ENCODE measurements around the gene BMAL1.

Gene BMAL1

GRCh38 chr11:13297917-13298356, 20.3 kb downstream of the BMAL1 start:
- no peak overlapping the region for H3K27ac ChIP-seq (ENCODE audit: low read depth, low read length)
- H3K4me1 ChIP-seq (ENCODE audit: control insufficient read depth in 5 of 5, insufficient read depth in 5 of 5, low read length in 5 of 5): peaks cover 7 to 31% (median 27%) of the 10 kb centered on the region in 5 donors
- no peaks in the 10 kb centered on the region for H3K27me3 ChIP-seq (ENCODE audit: control insufficient read depth in 5 of 5, insufficient read depth in 4 of 5, low read length in 5 of 5)
- no peaks in the 10 kb centered on the region for H3K36me3 ChIP-seq (ENCODE audit: control insufficient read depth in 5 of 5, insufficient read depth in 5 of 5, low read length in 5 of 5)
- H3K4me3 ChIP-seq (ENCODE audit: low read depth in 1 of 5, low read length in 5 of 5): peak overlapping the region in 1 of 5 donors; percentile 16
- H3K9me3 ChIP-seq (ENCODE audit: control insufficient read depth in 5 of 5, low read length in 5 of 5): no peaks in the 10 kb centered on the region
- H3K9ac ChIP-seq (ENCODE audit: low read length in 5 of 5): peak overlapping the region in 1 of 5 donors; percentile 9

DNA sequence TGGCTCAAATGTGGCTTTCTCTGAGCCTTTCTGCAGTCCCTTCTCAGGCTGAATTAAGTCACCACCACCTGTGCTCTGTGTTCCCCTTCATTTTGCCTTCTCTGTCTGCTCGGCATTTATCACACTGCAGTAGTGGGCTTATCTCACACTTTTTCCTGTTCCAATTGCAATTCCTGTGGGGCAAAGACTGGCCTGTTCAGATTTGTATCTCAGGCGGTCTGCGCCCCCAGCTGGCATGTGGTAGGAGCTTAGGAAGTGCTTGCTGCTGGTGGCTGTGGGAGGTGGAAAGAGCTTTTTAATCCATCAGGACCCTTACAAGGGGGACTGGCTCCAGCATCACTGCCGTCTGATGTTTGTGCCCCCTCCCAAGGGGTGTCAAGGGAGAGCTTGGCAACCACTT, 21.2 kb downstream of the BMAL1 start:
- Histone ChIP-seq H3K4me3 (ENCODE audit: low read depth in 1 of 5, low read length in 5 of 5) (no peak overlapping the region), H3K27ac (ENCODE audit: low read depth, low read length) (no peak overlapping the region), H3K9ac (ENCODE audit: low read length in 5 of 5) (no peak overlapping the region), H3K4me1 (ENCODE audit: control insufficient read depth in 5 of 5, insufficient read depth in 5 of 5, low read length in 5 of 5) (peaks cover 7 to 37% (median 31%) of the 10 kb centered on the region in 5 donors), H3K9me3 (ENCODE audit: control insufficient read depth in 5 of 5, low read length in 5 of 5) (no peaks in the 10 kb centered on the region), H3K27me3 (ENCODE audit: control insufficient read depth in 5 of 5, insufficient read depth in 4 of 5, low read length in 5 of 5) (no peaks in the 10 kb centered on the region), H3K36me3 (ENCODE audit: control insufficient read depth in 5 of 5, insufficient read depth in 5 of 5, low read length in 5 of 5) (no peaks in the 10 kb centered on the region)

GRCh38 chr11:13301522-13301921, 23.9 kb downstream of the BMAL1 start:
- no peaks in the 10 kb centered on the region for H3K36me3 ChIP-seq (ENCODE audit: control insufficient read depth in 5 of 5, insufficient read depth in 5 of 5, low read length in 5 of 5)
- no peak overlapping the region for H3K4me3 ChIP-seq (ENCODE audit: low read depth in 1 of 5, low read length in 5 of 5)
- no peak overlapping the region for H3K9ac ChIP-seq (ENCODE audit: low read length in 5 of 5)
- H3K27ac ChIP-seq (ENCODE audit: low read depth, low read length): no peak overlapping the region
- H3K27me3 ChIP-seq (ENCODE audit: control insufficient read depth in 5 of 5, insufficient read depth in 4 of 5, low read length in 5 of 5): no peaks in the 10 kb centered on the region
- no peaks in the 10 kb centered on the region for H3K9me3 ChIP-seq (ENCODE audit: control insufficient read depth in 5 of 5, low read length in 5 of 5)
- peaks cover 20 to 57% (median 51%) of the 10 kb centered on the region in 5 donors for H3K4me1 ChIP-seq (ENCODE audit: control insufficient read depth in 5 of 5, insufficient read depth in 5 of 5, low read length in 5 of 5)

DNA sequence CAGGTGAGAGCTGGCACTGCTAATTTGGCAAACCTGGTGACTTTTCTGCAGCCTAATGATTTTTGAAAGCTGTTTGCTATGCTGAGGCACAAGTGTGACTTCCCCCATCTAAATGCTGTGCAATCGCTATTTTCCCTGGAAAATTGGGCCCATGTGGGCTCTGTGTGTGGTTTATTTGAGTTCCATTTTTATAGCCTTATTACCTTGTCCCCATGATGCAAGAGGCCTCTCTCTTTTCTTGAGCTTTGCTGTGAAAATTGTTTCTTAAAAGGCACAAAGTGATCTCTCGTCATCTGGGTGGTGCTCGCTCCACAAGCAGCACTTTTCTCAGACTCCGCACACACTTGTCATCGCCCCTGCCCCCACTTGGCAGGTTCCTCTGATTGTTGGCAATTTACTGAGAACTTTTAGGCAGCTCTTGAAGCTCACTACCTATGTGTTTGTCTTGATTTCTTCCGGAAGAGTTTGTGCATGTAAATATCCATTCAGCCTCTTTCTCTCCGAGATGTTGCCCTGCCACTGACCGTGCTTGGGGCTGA, 24.9 kb downstream of the BMAL1 start:
- Histone ChIP-seq H3K4me3 (ENCODE audit: low read depth in 1 of 5, low read length in 5 of 5) (no peak overlapping the region), H3K4me1 (ENCODE audit: control insufficient read depth in 5 of 5, insufficient read depth in 5 of 5, low read length in 5 of 5) (peaks cover 18 to 59% (median 51%) of the 10 kb centered on the region in 5 donors), H3K36me3 (ENCODE audit: control insufficient read depth in 5 of 5, insufficient read depth in 5 of 5, low read length in 5 of 5) (no peaks in the 10 kb centered on the region), H3K9ac (ENCODE audit: low read length in 5 of 5) (no peak overlapping the region), H3K27me3 (ENCODE audit: control insufficient read depth in 5 of 5, insufficient read depth in 4 of 5, low read length in 5 of 5) (no peaks in the 10 kb centered on the region), H3K27ac (ENCODE audit: low read depth, low read length) (no peak overlapping the region), H3K9me3 (ENCODE audit: control insufficient read depth in 5 of 5, low read length in 5 of 5) (no peaks in the 10 kb centered on the region)

DNA sequence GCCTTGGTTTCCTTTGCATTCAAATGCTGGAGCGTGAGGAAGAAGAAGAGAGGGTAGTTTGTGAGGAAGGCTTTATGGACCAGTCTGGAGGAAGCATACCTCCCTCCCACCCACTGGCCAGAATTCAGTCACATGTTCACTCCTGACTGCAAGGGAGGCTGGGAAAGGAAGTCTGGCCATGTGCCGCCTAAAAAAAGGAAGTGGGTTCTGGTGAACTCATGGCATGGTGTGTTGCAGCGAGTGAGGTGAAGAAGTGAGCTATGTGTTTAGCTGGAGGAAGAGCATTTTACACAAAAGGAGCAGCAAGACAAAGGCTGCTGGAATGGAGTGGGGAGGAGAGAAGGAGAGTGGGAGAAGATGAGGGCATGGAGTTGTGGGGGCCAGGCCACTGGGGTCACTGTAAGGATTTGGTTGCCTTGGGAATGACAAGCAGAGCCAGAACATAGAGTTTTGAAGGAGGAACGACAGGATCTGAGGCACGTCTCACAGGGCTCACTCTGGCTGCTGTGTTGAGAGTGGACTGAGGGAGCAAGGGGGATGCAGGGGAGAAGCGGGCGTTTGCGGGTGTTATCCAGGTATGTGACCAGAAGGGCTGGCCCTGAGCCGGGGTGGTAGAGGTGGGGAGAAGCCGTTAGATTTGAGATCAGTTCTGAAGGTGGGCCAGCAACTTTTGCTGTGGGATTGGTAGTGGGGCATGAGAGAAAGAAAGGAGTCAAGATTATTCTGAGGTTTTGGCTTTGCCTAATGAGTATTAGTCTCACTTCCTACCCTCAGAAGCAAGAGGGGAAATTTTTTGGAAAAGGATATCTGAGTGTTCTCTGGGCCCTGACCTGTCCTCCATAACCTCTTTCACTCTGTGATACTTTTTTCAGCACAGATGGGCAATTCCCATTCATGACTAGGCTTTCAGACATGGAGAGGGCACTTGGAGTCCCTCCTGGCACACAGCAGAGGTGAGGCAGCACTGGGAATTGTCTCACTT, 26.4 kb downstream of the BMAL1 start:
- peaks cover 13 to 52% (median 47%) of the 10 kb centered on the region in 5 donors for H3K4me1 ChIP-seq (ENCODE audit: control insufficient read depth in 5 of 5, insufficient read depth in 5 of 5, low read length in 5 of 5)

GRCh38 chr11:13304655-13305335, 27.2 kb downstream of the BMAL1 start:
- Histone ChIP-seq H3K4me3 (ENCODE audit: low read depth in 1 of 5, low read length in 5 of 5) (no peak overlapping the region), H3K9me3 (ENCODE audit: control insufficient read depth in 5 of 5, low read length in 5 of 5) (no peaks in the 10 kb centered on the region), H3K9ac (ENCODE audit: low read length in 5 of 5) (no peak overlapping the region), H3K27me3 (ENCODE audit: control insufficient read depth in 5 of 5, insufficient read depth in 4 of 5, low read length in 5 of 5) (no peaks in the 10 kb centered on the region), H3K36me3 (ENCODE audit: control insufficient read depth in 5 of 5, insufficient read depth in 5 of 5, low read length in 5 of 5) (no peaks in the 10 kb centered on the region), H3K27ac (ENCODE audit: low read depth, low read length) (peak overlapping the region; percentile 46), H3K4me1 (ENCODE audit: control insufficient read depth in 5 of 5, insufficient read depth in 5 of 5, low read length in 5 of 5) (peaks cover 13 to 52% (median 47%) of the 10 kb centered on the region in 5 donors)

More for the DNA sequence above, 26.4 kb downstream of the BMAL1 start:
- Histone ChIP-seq H3K9ac (ENCODE audit: low read length in 5 of 5) (no peak overlapping the region), H3K27me3 (ENCODE audit: control insufficient read depth in 5 of 5, insufficient read depth in 4 of 5, low read length in 5 of 5) (no peaks in the 10 kb centered on the region), H3K36me3 (ENCODE audit: control insufficient read depth in 5 of 5, insufficient read depth in 5 of 5, low read length in 5 of 5) (no peaks in the 10 kb centered on the region), H3K9me3 (ENCODE audit: control insufficient read depth in 5 of 5, low read length in 5 of 5) (no peaks in the 10 kb centered on the region), H3K4me3 (ENCODE audit: low read depth in 1 of 5, low read length in 5 of 5) (no peak overlapping the region), H3K27ac (ENCODE audit: low read depth, low read length) (peak overlapping the region; percentile 46)

DNA sequence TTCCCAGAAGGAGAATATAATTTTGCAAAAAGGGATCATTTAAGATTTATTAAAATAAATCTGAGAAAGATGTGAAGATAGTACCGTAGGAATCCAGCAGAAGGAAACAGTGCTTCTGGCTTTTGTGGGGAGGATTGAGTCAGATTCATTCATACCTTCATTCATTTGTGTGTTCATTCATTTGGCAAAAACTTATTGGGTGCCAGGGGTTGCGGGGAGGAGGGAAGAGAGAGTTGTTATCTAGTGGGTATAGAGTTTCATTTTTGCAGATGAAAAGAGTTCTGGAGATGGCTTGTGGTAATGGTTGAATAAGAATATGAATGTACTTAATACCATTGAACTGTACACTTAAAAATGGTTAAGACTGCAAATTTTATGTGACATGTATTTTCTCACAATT, 31.1 kb downstream of the BMAL1 start:
- Histone ChIP-seq H3K27me3 (ENCODE audit: control insufficient read depth in 5 of 5, insufficient read depth in 4 of 5, low read length in 5 of 5) (no peaks in the 10 kb centered on the region), H3K4me3 (ENCODE audit: low read depth in 1 of 5, low read length in 5 of 5) (no peak overlapping the region), H3K9ac (ENCODE audit: low read length in 5 of 5) (no peak overlapping the region), H3K27ac (ENCODE audit: low read depth, low read length) (no peak overlapping the region), H3K4me1 (ENCODE audit: control insufficient read depth in 5 of 5, insufficient read depth in 5 of 5, low read length in 5 of 5) (peaks cover 13 to 39% (median 31%) of the 10 kb centered on the region in 5 donors), H3K36me3 (ENCODE audit: control insufficient read depth in 5 of 5, insufficient read depth in 5 of 5, low read length in 5 of 5) (peaks cover 0 to 24% (median 6%) of the 10 kb centered on the region in 5 donors), H3K9me3 (ENCODE audit: control insufficient read depth in 5 of 5, low read length in 5 of 5) (no peaks in the 10 kb centered on the region)

DNA sequence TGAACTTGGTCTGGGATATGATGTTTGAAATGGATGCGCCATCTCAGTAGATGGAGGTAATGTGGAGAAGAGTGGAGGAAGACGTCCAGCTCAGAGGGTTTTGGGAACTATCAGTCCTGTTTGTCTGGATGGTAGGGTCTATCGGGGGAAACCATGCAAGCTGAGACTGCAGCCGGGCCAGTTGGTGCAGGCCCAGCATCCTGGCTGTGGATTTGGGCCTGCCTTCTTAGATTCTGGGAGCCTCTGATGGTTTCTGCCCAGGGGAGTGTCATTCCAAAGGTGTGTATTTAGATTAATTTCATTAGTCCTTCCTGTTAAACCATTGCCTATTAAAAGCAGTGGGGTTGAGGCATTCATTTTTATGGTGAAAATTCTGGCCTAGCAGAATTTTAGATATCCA, 31.6 kb downstream of the BMAL1 start:
- no peaks in the 10 kb centered on the region for H3K9me3 ChIP-seq (ENCODE audit: control insufficient read depth in 5 of 5, low read length in 5 of 5)
- no peak overlapping the region for H3K4me3 ChIP-seq (ENCODE audit: low read depth in 1 of 5, low read length in 5 of 5)
- no peak overlapping the region for H3K27ac ChIP-seq (ENCODE audit: low read depth, low read length)
- peaks cover 0 to 24% (median 6%) of the 10 kb centered on the region in 5 donors for H3K36me3 ChIP-seq (ENCODE audit: control insufficient read depth in 5 of 5, insufficient read depth in 5 of 5, low read length in 5 of 5)
- peaks cover 13 to 35% (median 30%) of the 10 kb centered on the region in 5 donors for H3K4me1 ChIP-seq (ENCODE audit: control insufficient read depth in 5 of 5, insufficient read depth in 5 of 5, low read length in 5 of 5)
- no peak overlapping the region for H3K9ac ChIP-seq (ENCODE audit: low read length in 5 of 5)
- H3K27me3 ChIP-seq (ENCODE audit: control insufficient read depth in 5 of 5, insufficient read depth in 4 of 5, low read length in 5 of 5): no peaks in the 10 kb centered on the region

- Histone ChIP-seq H3K27ac (ENCODE audit: low read depth, low read length) (no peak overlapping the region), H3K27me3 (ENCODE audit: control insufficient read depth in 5 of 5, insufficient read depth in 4 of 5, low read length in 5 of 5) (no peaks in the 10 kb centered on the region), H3K36me3 (ENCODE audit: control insufficient read depth in 5 of 5, insufficient read depth in 5 of 5, low read length in 5 of 5) (peaks cover 0 to 24% (median 6%) of the 10 kb centered on the region in 5 donors), H3K9me3 (ENCODE audit: control insufficient read depth in 5 of 5, low read length in 5 of 5) (no peaks in the 10 kb centered on the region), H3K4me1 (ENCODE audit: control insufficient read depth in 5 of 5, insufficient read depth in 5 of 5, low read length in 5 of 5) (peaks cover 5 to 30% (median 28%) of the 10 kb centered on the region in 5 donors), H3K9ac (ENCODE audit: low read length in 5 of 5) (no peak overlapping the region), H3K4me3 (ENCODE audit: low read depth in 1 of 5, low read length in 5 of 5) (no peak overlapping the region)
Observed at GRCh38 chr11:13310443-13310842, 32.9 kb downstream of the BMAL1 start.
